IMR-90 (cell line): ENCODE data around the gene HOXB1. TPM values are rescaled to one million over a fixed set of nuclear protein-coding genes. Genes with fewer than 3 reads are reported as not detected.

Experiments used
- ATAC-seq: fragments of 200-7000 bp; cut with Tn5 transposase; 2 replicates; pipeline ENCODE4 v1.9.1; 2020; ENCODE audit warnings: low read depth, mild to moderate bottlenecking, moderate library complexity
- BruUV-seq: library from RNA; stranded (reverse); fragments of 400-500 nt; replicated peaks from 2 replicates; lab custom pipeline; 2021; lab: Mats Ljungman, UMichigan
- CTCF ChIA-PET: fragments of 300-600 bp; formaldehyde crosslinking; extraction: SDS; loops from one replicate; lab custom pipeline; 2021; ENCODE audit warnings: antibody characterized with exemption; lab: Yijun Ruan, JAX
- POLR2A ChIA-PET: fragments of 300-600 bp; sonication (Branson Sonifier 250); formaldehyde crosslinking; loops from one replicate; lab custom pipeline; 2022; ENCODE audit warnings: antibody characterized with exemption; ENCODE audit not compliant: unreplicated experiment; lab: Charles Lee
- DNase-seq: peaks from one replicate; pipeline ENCODE4 v3.0.0; 2013
- H2AFZ ChIP-seq: replicated peaks from 2 replicates; pipeline ENCODE3; 2013; ENCODE audit warnings: low read length, mild to moderate bottlenecking; ENCODE audit not compliant: poor library complexity
- H2AK5ac ChIP-seq: 2 replicates; pipeline ENCODE4 v1.6.1; 2013; ENCODE audit warnings: low read depth, low read length, inconsistent platforms
- H2AK9ac ChIP-seq: replicated peaks from 2 replicates; pipeline ENCODE3; 2013; ENCODE audit warnings: mild to moderate bottlenecking, low read depth, low read length, moderate library complexity; ENCODE audit not compliant: poor library complexity
- H2BK120ac ChIP-seq: 2 replicates; pipeline ENCODE4 v1.6.1; 2013; ENCODE audit warnings: low read depth, low read length, inconsistent platforms
- H2BK15ac ChIP-seq: 3 replicates; pipeline ENCODE4 v1.6.1; 2013; ENCODE audit warnings: low read depth, low read length, inconsistent platforms
- H2BK20ac ChIP-seq: 2 replicates; pipeline ENCODE4 v1.6.1; 2013; ENCODE audit warnings: low read depth, mild to moderate bottlenecking, inconsistent platforms, low read length, moderate library complexity
- H2BK5ac ChIP-seq: 2 replicates; pipeline ENCODE4 v1.6.1; 2013; ENCODE audit warnings: mild to moderate bottlenecking, low read depth, low read length, inconsistent platforms; ENCODE audit not compliant: poor library complexity, severe bottlenecking
- H3K14ac ChIP-seq: replicated peaks from 2 replicates; pipeline ENCODE4 v1.6.1; 2013; ENCODE audit warnings: low read depth, low read length, inconsistent platforms
- H3K18ac ChIP-seq: 2 replicates; pipeline ENCODE4 v1.6.1; 2013; ENCODE audit warnings: low read depth, low read length, control low read depth
- H3K23ac ChIP-seq: 2 replicates; pipeline ENCODE4 v1.6.1; 2013; ENCODE audit warnings: low read depth, low read length, inconsistent platforms
- H3K27ac ChIP-seq: 2 replicates; pipeline ENCODE4 v1.5.1; 2013; ENCODE audit warnings: mild to moderate bottlenecking, control low read depth, low read length; ENCODE audit not compliant: insufficient read depth
- H3K27me3 ChIP-seq: 2 replicates; pipeline ENCODE4 v1.6.1; 2013; ENCODE audit warnings: low read length; ENCODE audit not compliant: control insufficient read depth, insufficient read depth
- H3K36me3 ChIP-seq: 2 replicates; pipeline ENCODE4 v1.6.1; 2013; ENCODE audit warnings: low read length, mixed read lengths; ENCODE audit not compliant: control insufficient read depth, insufficient read depth
- H3K4ac ChIP-seq: 2 replicates; pipeline ENCODE4 v1.6.1; 2013; ENCODE audit warnings: low read depth, low read length, inconsistent platforms
- H3K4me1 ChIP-seq: 2 replicates; pipeline ENCODE4 v1.6.1; 2013; ENCODE audit warnings: low read length, mixed read lengths; ENCODE audit not compliant: control insufficient read depth, insufficient read depth
- H3K4me2 ChIP-seq: 2 replicates; pipeline ENCODE4 v1.6.1; 2013; ENCODE audit warnings: low read depth, mild to moderate bottlenecking, control low read depth, low read length, moderate library complexity
- H3K4me3 ChIP-seq: 2 replicates; pipeline ENCODE4 v1.5.1; 2013; ENCODE audit warnings: low read depth, mild to moderate bottlenecking, control low read depth, low read length, moderate library complexity; ENCODE audit not compliant: insufficient read depth
- H3K56ac ChIP-seq: 2 replicates; pipeline ENCODE4 v1.6.1; 2013; ENCODE audit warnings: low read length, inconsistent platforms; ENCODE audit not compliant: insufficient read depth; ENCODE audit errors: extremely low read depth
- H3K79me1 ChIP-seq, 2 experiments: 2 replicates each; pipeline ENCODE4 v1.6.1; 2013; ENCODE audit warnings: low read length in 2 of 2, inconsistent platforms in 1 of 2, low read depth in 1 of 2
- H3K9ac ChIP-seq: 2 replicates; pipeline ENCODE4 v1.6.1; 2013; ENCODE audit warnings: low read depth, low read length, control low read depth
- H3K9me1 ChIP-seq: 2 replicates; pipeline ENCODE4 v1.6.1; 2013; ENCODE audit warnings: low read length, inconsistent platforms; ENCODE audit not compliant: insufficient read depth
- H3K9me3 ChIP-seq: 2 replicates; pipeline ENCODE4 v1.6.1; 2013; ENCODE audit warnings: low read length; ENCODE audit not compliant: control insufficient read depth, insufficient read depth
- H4K20me1 ChIP-seq: 2 replicates; pipeline ENCODE4 v1.6.1; 2013; ENCODE audit warnings: low read length, inconsistent platforms; ENCODE audit not compliant: insufficient read depth
- H4K5ac ChIP-seq: 2 replicates; pipeline ENCODE4 v1.6.1; 2013; ENCODE audit warnings: mild to moderate bottlenecking, low read depth, low read length, control low read depth
- H4K8ac ChIP-seq, 2 experiments: 2 replicates each; pipeline ENCODE4 v1.6.1; 2013; ENCODE audit warnings: low read depth in 2 of 2, low read length in 2 of 2, control low read depth in 1 of 2, inconsistent platforms in 1 of 2
- H4K91ac ChIP-seq: 2 replicates; pipeline ENCODE4 v1.6.1; 2013; ENCODE audit warnings: low read depth, low read length, inconsistent platforms; ENCODE audit not compliant: insufficient read depth
- BHLHE40 ChIP-seq: fragments of 150-350 bp; IDR thresholded peaks from 2 replicates; pipeline ENCODE4 v1.6.1; 2016; ENCODE audit warnings: mild to moderate bottlenecking, low read depth, low read length
- CEBPB ChIP-seq: IDR thresholded peaks from 2 replicates; pipeline ENCODE4 v1.6.1; 2012; ENCODE audit warnings: low read depth, low read length, improper control_type of control experiment
- CHD1 ChIP-seq: IDR thresholded peaks from 2 replicates; pipeline ENCODE4 v1.6.1; 2012; ENCODE audit warnings: low read depth, low read length, improper control_type of control experiment
- FOS ChIP-seq: fragments of 150-350 bp; IDR thresholded peaks from 2 replicates; pipeline ENCODE4 v1.6.1; 2016; ENCODE audit warnings: low read depth, low read length
- MAZ ChIP-seq: IDR thresholded peaks from 2 replicates; pipeline ENCODE4 v1.6.1; 2012; ENCODE audit warnings: low read depth, mild to moderate bottlenecking, low read length, improper control_type of control experiment, moderate library complexity, borderline replicate concordance
- MXI1 ChIP-seq: IDR thresholded peaks from 2 replicates; pipeline ENCODE4 v1.6.1; 2012; ENCODE audit warnings: low read depth, mild to moderate bottlenecking, low read length, moderate library complexity, borderline replicate concordance
- NFE2L2 ChIP-seq: fragments of 150-350 bp; IDR thresholded peaks from 2 replicates; pipeline ENCODE4 v1.6.1; 2016; ENCODE audit warnings: low read depth, mild to moderate bottlenecking, low read length
- POLR2A ChIP-seq: IDR thresholded peaks from 2 replicates; pipeline ENCODE4 v1.6.1; 2012; ENCODE audit warnings: mild to moderate bottlenecking, low read depth, low read length
- RAD21 ChIP-seq: IDR thresholded peaks from 2 replicates; pipeline ENCODE4 v1.6.1; 2012; ENCODE audit warnings: low read length, improper control_type of control experiment
- RCOR1 ChIP-seq: IDR thresholded peaks from 2 replicates; pipeline ENCODE4 v1.6.1; 2012; ENCODE audit warnings: mild to moderate bottlenecking, low read length, improper control_type of control experiment; ENCODE audit not compliant: insufficient replicate concordance
- RFX5 ChIP-seq: IDR thresholded peaks from 2 replicates; pipeline ENCODE4 v1.8.0; 2012; ENCODE audit warnings: low read depth, mild to moderate bottlenecking, low read length, moderate library complexity
- SMC3 ChIP-seq: fragments of 150-350 bp; IDR thresholded peaks from 2 replicates; pipeline ENCODE4 v1.6.1; 2016; ENCODE audit warnings: low read depth, mild to moderate bottlenecking, antibody characterized with exemption, low read length, moderate library complexity
- WGBS, 2 experiments: methylation state at CpG; one replicate each; pipeline versions ENCODE4 v1.1.5 to v1.1.7; 2013; ENCODE audit warnings: missing lambda C conversion rate in 2 of 2; ENCODE audit not compliant: insufficient read length in 1 of 2; ENCODE audit errors: extremely low coverage in 2 of 2; 5-methylcytosine and 5-hydroxymethylcytosine counted together
- dilution Hi-C: fragments of 300-500 bp; cut with HindIII; formaldehyde crosslinking; loops from one replicate; pipeline ENCODE4 v1.14.3; 2018; ENCODE audit warnings: low sequenced_read_pairs; ENCODE audit not compliant: unreplicated experiment
- in situ Hi-C: fragments of 300-500 bp; cut with MboI; formaldehyde crosslinking; loops from 3 replicates; pipeline ENCODE4 v1.14.3; 2019; ENCODE audit warnings: low sequenced_read_pairs, inconsistent platforms, mixed read lengths
- intact Hi-C: fragments of 100-400 bp; cut with micrococcal nuclease; formaldehyde crosslinking; loops from 2 replicates; pipeline ENCODE4 v1.10.0; 2022
- polyA plus RNA-seq, 3 experiments: library from polyadenylated mRNA; depleted of rRNA; stranded (reverse); fragments of >200 nt; gene quantifications; 2 replicates each; pipeline ENCODE4 v1.2.3, GENCODE V29; 2012; ENCODE audit warnings: low replicate concordance in 1 of 3
- total RNA-seq: library from RNA; depleted of rRNA; stranded (reverse); fragments of >200 nt; gene quantifications from 2 replicates; pipeline ENCODE4 v1.2.3, GENCODE V29; 2012
- TF ChIP-seq, protein P1 (sequence below): fragments of 150-350 bp; IDR thresholded peaks from 2 replicates; pipeline ENCODE4 v1.6.1; 2016; ENCODE audit warnings: low read depth, mild to moderate bottlenecking, low read length, moderate library complexity, borderline replicate concordance
- TF ChIP-seq, protein P2 (sequence below): fragments of 150-350 bp; IDR thresholded peaks from 2 replicates; pipeline ENCODE4 v1.6.1; 2017; ENCODE audit warnings: mild to moderate bottlenecking, antibody characterized with exemption, low read length, low read depth

HOXB1 gene
- total and polyA plus RNA-seq, 2 of the 4 experiments (the other 2 are of a cell fraction), result not detected

DNA sequence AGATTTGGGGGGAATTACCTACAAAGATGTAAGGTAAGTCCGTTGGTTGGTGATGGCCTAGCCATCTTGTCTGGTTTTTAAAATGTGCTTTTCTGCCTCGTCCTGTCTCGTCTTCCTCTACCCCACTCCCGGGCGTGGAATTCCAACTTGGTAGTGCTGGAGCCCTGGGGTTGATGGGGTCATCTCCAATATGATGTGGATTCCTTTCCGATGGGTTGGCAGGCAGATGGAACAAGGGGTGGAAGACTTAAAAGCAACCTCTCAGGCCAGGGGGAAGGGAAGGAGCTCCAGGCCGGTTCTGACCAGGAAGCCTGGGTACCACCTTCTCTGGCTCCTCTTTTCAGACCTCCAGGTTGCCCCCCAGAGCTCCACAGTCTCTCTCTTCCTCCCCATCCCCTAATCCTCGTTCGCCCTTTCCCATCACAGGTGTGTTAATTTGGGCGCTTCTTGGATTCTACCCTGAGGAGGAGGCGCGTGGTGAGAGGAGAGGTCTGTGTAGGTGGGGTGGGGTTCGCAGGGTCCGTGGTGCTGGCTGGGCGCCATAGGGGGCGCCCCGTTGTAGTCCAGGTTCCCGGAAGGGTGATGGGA, 19.2 kb upstream of the HOXB1 start (continued):
- no peak for TF ChIP-seq MAZ
- TF ChIP-seq CEBPB, result no peak
- TF ChIP-seq CHD1, result no peak

DNA sequence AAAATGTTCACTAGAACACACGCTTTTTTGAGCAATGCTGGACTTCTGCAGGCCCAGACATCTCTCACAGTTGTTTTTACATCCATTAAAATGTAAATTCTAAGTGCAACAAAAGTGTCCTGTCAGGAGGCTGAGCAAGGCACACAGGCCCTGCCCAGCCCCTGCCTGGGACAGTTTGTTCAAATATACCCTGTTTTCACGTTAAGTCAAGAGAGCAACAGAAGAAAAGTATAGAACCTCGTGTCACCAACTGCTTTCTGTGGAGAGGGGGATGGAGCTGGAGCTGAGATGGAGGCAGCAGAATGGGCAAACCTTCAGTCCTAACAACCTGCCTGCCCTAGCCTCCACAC, 18.4 kb upstream of the HOXB1 start:
- Histone ChIP-seq H3K4me2 (no peak overlapping the region), H2AFZ (no peak overlapping the region), H2AK5ac (peak overlapping the region; percentile 97; the same call in 1 of the 2 replicates), H4K5ac (peak overlapping the region; percentile 35), H2BK15ac (peak overlapping the region; percentile 91; the same call in 2 of the 3 replicates), H2BK5ac (peak overlapping the region; percentile 95), H4K20me1 (no peaks in the 10 kb centered on the region), H3K23ac (peak overlapping the region; percentile 99), H4K8ac (peak overlapping the region; percentile 63 to 96; a peak in 3 of 4 replicates), H3K18ac (peak overlapping the region; percentile 58), H3K4me1 (peaks cover 43% of the 10 kb centered on the region), H3K9me1 (peaks cover 3% of the 10 kb centered on the region; the same call in 1 of the 2 replicates), H3K4ac (peak overlapping the region; percentile 98), H3K14ac (peak overlapping the region; percentile 67), H3K27me3 (no peaks in the 10 kb centered on the region), H3K9me3 (no peaks in the 10 kb centered on the region), H2BK20ac (peak overlapping the region; percentile 93), H3K79me1 (peaks cover 4 to 25% of the 10 kb centered on the region in 2 experiments; a peak in 2 of 4 replicates), H2BK120ac (peak overlapping the region; percentile 97), H3K56ac (peak overlapping the region; percentile 88), H3K9ac (peak overlapping the region; percentile 70), H3K27ac (peak overlapping the region; percentile 96), H2AK9ac (no peak overlapping the region), H3K36me3 (peaks cover 26% of the 10 kb centered on the region), H4K91ac (peak overlapping the region; percentile 64), H3K4me3 (no peak overlapping the region)
- CTCF ChIA-PET, result no interaction called here
- dilution Hi-C loops (no loop called here), intact Hi-C loops (no loop called here), in situ Hi-C loops (loop anchor here (10.0 kb wide), 1 partner anchor 194 kb away; no protein-coding TSS in a partner anchor)
- WGBS, 2 experiments, result no CpG with 5 or more reads among the region's 3 CpGs
- ATAC-seq, result no peak
- POLR2A ChIA-PET, result interaction anchor here (1.2 kb wide), 1 partner anchor 40 kb away, joined by 3 read pairs; no protein-coding TSS in a partner anchor
- no TSS peak for BruUV-seq
- peak; percentile 29 for DNase-seq
- TF ChIP-seq CHD1 (no peak), NFE2L2 (no peak), FOS (no peak), POLR2A (no peak), MXI1 (no peak), MAZ (no peak), RFX5 (no peak), BHLHE40 (no peak), RAD21 (no peak), RCOR1 (no peak), SMC3 (no peak)
- TF ChIP-seq, protein P1, sequence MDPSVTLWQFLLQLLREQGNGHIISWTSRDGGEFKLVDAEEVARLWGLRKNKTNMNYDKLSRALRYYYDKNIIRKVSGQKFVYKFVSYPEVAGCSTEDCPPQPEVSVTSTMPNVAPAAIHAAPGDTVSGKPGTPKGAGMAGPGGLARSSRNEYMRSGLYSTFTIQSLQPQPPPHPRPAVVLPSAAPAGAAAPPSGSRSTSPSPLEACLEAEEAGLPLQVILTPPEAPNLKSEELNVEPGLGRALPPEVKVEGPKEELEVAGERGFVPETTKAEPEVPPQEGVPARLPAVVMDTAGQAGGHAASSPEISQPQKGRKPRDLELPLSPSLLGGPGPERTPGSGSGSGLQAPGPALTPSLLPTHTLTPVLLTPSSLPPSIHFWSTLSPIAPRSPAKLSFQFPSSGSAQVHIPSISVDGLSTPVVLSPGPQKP, result no peak
- TF ChIP-seq, protein P2, sequence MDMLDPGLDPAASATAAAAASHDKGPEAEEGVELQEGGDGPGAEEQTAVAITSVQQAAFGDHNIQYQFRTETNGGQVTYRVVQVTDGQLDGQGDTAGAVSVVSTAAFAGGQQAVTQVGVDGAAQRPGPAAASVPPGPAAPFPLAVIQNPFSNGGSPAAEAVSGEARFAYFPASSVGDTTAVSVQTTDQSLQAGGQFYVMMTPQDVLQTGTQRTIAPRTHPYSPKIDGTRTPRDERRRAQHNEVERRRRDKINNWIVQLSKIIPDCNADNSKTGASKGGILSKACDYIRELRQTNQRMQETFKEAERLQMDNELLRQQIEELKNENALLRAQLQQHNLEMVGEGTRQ, result no peak
